Measurements from ENCODE around the gene SHMT2.
A peak's percentile ranks its signal among the peaks of the same experiment; 100 is the strongest.

Gene SHMT2

GRCh38 chr12:57215668-57216013 lies 13.9 kb upstream of the SHMT2 start:
- DNase-seq, result peak; percentile 50 to 57

- peak; percentile 61 to 68 for DNase-seq
These were observed 13.2 kb upstream of the SHMT2 start, which contains the start of gene NXPH4 for GRCh38 chr12:57216014-57216911. TSS of gene NXPH4 (plus strand) at chr12:57216794. CDS start at chr12:57216970, 176 bp downstream.

GRCh38 chr12:57216921-57217879 lies 12.3 kb upstream of the SHMT2 start:
- peak; percentile 29 to 51 for DNase-seq

- DNase-seq, result no peak
These were observed 11.3 kb upstream of the SHMT2 start for GRCh38 chr12:57218030-57218853.

GRCh38 chr12:57219205-57219992 lies 10.1 kb upstream of the SHMT2 start:
- no peak for DNase-seq

GRCh38 chr12:57219993-57220754 lies 9.3 kb upstream of the SHMT2 start:
- no peak for DNase-seq

- no peak for DNase-seq
These were observed 8.7 kb upstream of the SHMT2 start for GRCh38 chr12:57220770-57221168.

GRCh38 chr12:57221169-57221917 lies 8.2 kb upstream of the SHMT2 start:
- no peak for DNase-seq

- DNase-seq, result no peak
These were observed 7.0 kb upstream of the SHMT2 start for GRCh38 chr12:57222286-57223190.

GRCh38 chr12:57223191-57224165 lies 6.0 kb upstream of the SHMT2 start:
- DNase-seq, result peak; percentile 55 to 66

- DNase-seq, result no peak
These were observed 5.1 kb upstream of the SHMT2 start for GRCh38 chr12:57224278-57224972.

- peak; percentile 66 to 68 for DNase-seq
These were observed 4.4 kb upstream of the SHMT2 start for GRCh38 chr12:57224973-57225679.

GRCh38 chr12:57225680-57226210 lies 3.8 kb upstream of the SHMT2 start:
- DNase-seq, result no peak

- no peak for DNase-seq
These were observed 2.8 kb upstream of the SHMT2 start for GRCh38 chr12:57226588-57227314.

- DNase-seq, result no peak
These were observed 2.0 kb upstream of the SHMT2 start for GRCh38 chr12:57227315-57228115.
